GM23248 (cell line): ENCODE data around the gene PPL.

Experiments used
- EZH2 ChIP-seq: fragments of 200-600 bp; sonication (generic); IDR thresholded peaks from 2 replicates; pipeline ENCODE4 v1.6.1; 2018; ENCODE audit warnings: antibody characterized with exemption, mild to moderate bottlenecking; ENCODE audit not compliant: insufficient read depth, poor library complexity, severe bottlenecking
- EZH2phosphoT487 ChIP-seq: fragments of 200-600 bp; sonication (generic); IDR thresholded peaks from 2 replicates; pipeline ENCODE4 v1.6.1; 2018; ENCODE audit warnings: antibody characterized with exemption, moderate library complexity, mild to moderate bottlenecking, low read depth; ENCODE audit not compliant: insufficient read depth

GRCh38 chr16:4979164-4979563 is 42.2 kb upstream of the PPL start:
- TF ChIP-seq EZH2phosphoT487 (no peak), EZH2 (no peak)
